ENCODE measurements around the gene ENDOD1.

Gene ENDOD1

DNA sequence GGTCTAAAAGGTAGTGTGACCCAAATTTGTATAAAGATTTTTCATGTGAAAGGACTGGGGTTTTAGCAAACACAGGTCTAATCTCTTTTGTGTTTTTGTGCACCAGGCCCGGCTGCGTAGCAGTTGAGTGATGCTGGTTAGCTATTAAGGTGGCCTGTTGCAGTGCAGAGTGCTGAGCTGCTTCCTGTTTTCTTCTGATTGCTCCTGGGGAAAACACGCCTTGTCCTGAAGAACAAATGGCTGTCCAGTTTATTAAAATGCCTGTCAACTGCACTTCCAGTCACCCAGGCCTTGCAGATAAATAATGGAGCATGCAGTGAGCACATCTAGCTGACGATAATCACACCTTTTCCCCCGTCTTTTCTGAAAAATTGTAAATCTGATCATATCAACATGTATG lies 21.1 kb upstream of the ENDOD1 start:
- H2AFZ ChIP-seq (ENCODE audit: low read length), result no peak overlapping the region
- H3K4me2 ChIP-seq (ENCODE audit: low read depth, low read length), result peak overlapping the region; percentile 86
- peaks cover 28% of the 10 kb centered on the region for H3F3A ChIP-seq (ENCODE audit: insufficient read depth, low read length)
- DNase-seq, result peak; percentile 96
- no peaks in the 10 kb centered on the region for H3K27me3 ChIP-seq (replicated peaks; ENCODE audit: insufficient read depth, low read length)
- H3K27ac ChIP-seq (ENCODE audit: low read length), result peak overlapping the region; percentile 89; the same call in 1 of the 2 replicates
- H3K9me3 ChIP-seq (replicated peaks; ENCODE audit: insufficient read depth, low read length), result no peaks in the 10 kb centered on the region
- H3K4me3 ChIP-seq (ENCODE audit: low read length), result peak overlapping the region; percentile 100
- no peaks in the 10 kb centered on the region for H4K20me1 ChIP-seq (ENCODE audit: insufficient read depth, low read length)
- H3K9me2 ChIP-seq (replicated peaks; ENCODE audit: insufficient read depth, low read length), result no peaks in the 10 kb centered on the region
- H3K4me1 ChIP-seq (ENCODE audit: low read length), result no peaks in the 10 kb centered on the region
- TF ChIP-seq EZH2phosphoT487 (IDR thresholded peaks at IDR 0.05; ENCODE audit: low read length), result no peak
- TF ChIP-seq, protein P1, sequence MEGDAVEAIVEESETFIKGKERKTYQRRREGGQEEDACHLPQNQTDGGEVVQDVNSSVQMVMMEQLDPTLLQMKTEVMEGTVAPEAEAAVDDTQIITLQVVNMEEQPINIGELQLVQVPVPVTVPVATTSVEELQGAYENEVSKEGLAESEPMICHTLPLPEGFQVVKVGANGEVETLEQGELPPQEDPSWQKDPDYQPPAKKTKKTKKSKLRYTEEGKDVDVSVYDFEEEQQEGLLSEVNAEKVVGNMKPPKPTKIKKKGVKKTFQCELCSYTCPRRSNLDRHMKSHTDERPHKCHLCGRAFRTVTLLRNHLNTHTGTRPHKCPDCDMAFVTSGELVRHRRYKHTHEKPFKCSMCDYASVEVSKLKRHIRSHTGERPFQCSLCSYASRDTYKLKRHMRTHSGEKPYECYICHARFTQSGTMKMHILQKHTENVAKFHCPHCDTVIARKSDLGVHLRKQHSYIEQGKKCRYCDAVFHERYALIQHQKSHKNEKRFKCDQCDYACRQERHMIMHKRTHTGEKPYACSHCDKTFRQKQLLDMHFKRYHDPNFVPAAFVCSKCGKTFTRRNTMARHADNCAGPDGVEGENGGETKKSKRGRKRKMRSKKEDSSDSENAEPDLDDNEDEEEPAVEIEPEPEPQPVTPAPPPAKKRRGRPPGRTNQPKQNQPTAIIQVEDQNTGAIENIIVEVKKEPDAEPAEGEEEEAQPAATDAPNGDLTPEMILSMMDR (IDR thresholded peaks at IDR 0.05; ENCODE audit: low read length), result no peak
- TF ChIP-seq EZH2 (optimal IDR thresholded peaks at IDR 0.05; ENCODE audit: low read depth, low read length), result no peak
- H3K9ac ChIP-seq (ENCODE audit: low read length), result peak overlapping the region; percentile 98
- H3K79me2 ChIP-seq (ENCODE audit: low read length), result peaks cover 40% of the 10 kb centered on the region
- no peaks in the 10 kb centered on the region; the same call in 1 of the 2 replicates for H3K36me3 ChIP-seq (replicated peaks; ENCODE audit: insufficient read depth, low read length)

DNA sequence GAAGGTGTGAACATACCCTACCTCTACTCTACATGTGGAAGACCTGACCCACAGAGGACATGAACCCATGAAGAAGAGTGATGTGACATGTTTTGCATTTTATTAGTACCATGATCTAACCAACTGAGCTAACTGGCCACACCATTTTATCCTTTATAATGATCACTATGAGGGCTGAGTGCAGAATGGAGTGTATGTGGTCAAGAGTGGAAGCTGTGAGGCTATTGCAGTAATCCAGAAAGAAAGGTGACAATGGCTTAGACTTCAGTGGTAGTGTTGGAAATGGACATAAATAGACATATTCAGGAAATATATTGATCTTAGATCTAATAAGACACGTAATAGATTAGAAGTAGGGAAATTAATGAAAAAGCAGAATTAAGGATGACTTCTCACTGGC lies 19.2 kb upstream of the ENDOD1 start:
- Histone ChIP-seq H3K79me2 (ENCODE audit: low read length) (peaks cover 40% of the 10 kb centered on the region), H3K4me3 (ENCODE audit: low read length) (no peak overlapping the region), H3F3A (ENCODE audit: insufficient read depth, low read length) (peaks cover 28% of the 10 kb centered on the region), H3K4me2 (ENCODE audit: low read depth, low read length) (no peak overlapping the region), H3K27ac (ENCODE audit: low read length) (no peak overlapping the region), H2AFZ (ENCODE audit: low read length) (no peak overlapping the region), H3K36me3 (replicated peaks; ENCODE audit: insufficient read depth, low read length) (no peaks in the 10 kb centered on the region; the same call in 1 of the 2 replicates), H4K20me1 (ENCODE audit: insufficient read depth, low read length) (no peaks in the 10 kb centered on the region), H3K4me1 (ENCODE audit: low read length) (no peaks in the 10 kb centered on the region), H3K9me3 (replicated peaks; ENCODE audit: insufficient read depth, low read length) (no peaks in the 10 kb centered on the region), H3K27me3 (replicated peaks; ENCODE audit: insufficient read depth, low read length) (no peaks in the 10 kb centered on the region), H3K9me2 (replicated peaks; ENCODE audit: insufficient read depth, low read length) (no peaks in the 10 kb centered on the region), H3K9ac (ENCODE audit: low read length) (no peak overlapping the region)
- DNase-seq, result no peak
- TF ChIP-seq EZH2 (optimal IDR thresholded peaks at IDR 0.05; ENCODE audit: low read depth, low read length) (no peak), EZH2phosphoT487 (IDR thresholded peaks at IDR 0.05; ENCODE audit: low read length) (no peak)
- TF ChIP-seq, protein P1 (IDR thresholded peaks at IDR 0.05; ENCODE audit: low read length), result no peak

DNA sequence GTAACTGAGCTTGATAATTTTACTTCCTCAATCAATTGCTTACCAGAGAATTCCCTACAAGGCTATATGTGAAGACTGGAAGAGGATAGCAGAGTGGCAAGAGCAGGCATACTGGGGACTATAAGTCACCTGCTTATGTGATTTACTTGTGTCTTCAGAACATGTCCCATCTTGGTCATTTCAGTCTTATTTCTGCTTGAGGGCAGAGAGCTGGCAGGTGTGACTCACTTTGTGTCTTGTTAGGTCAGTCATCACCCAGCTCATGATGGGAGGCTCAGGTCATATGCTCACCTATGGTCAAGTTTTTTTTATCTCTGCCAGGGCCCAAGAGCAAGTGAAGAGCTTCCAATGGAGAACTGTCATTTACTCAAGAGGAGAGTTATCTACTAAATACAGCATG lies 16.7 kb upstream of the ENDOD1 start:
- Histone ChIP-seq H3K27ac (ENCODE audit: low read length) (no peak overlapping the region), H3K4me2 (ENCODE audit: low read depth, low read length) (no peak overlapping the region), H3K27me3 (replicated peaks; ENCODE audit: insufficient read depth, low read length) (no peaks in the 10 kb centered on the region), H3K9me3 (replicated peaks; ENCODE audit: insufficient read depth, low read length) (no peaks in the 10 kb centered on the region), H2AFZ (ENCODE audit: low read length) (no peak overlapping the region), H3K9me2 (replicated peaks; ENCODE audit: insufficient read depth, low read length) (no peaks in the 10 kb centered on the region), H3K4me1 (ENCODE audit: low read length) (peaks cover 15% of the 10 kb centered on the region), H3K79me2 (ENCODE audit: low read length) (peaks cover 34% of the 10 kb centered on the region), H3K4me3 (ENCODE audit: low read length) (no peak overlapping the region), H3K36me3 (replicated peaks; ENCODE audit: insufficient read depth, low read length) (no peaks in the 10 kb centered on the region; the same call in 1 of the 2 replicates), H4K20me1 (ENCODE audit: insufficient read depth, low read length) (no peaks in the 10 kb centered on the region), H3K9ac (ENCODE audit: low read length) (no peak overlapping the region), H3F3A (ENCODE audit: insufficient read depth, low read length) (peaks cover 13% of the 10 kb centered on the region; the same call in 1 of the 2 replicates)
- TF ChIP-seq, protein P1 (IDR thresholded peaks at IDR 0.05; ENCODE audit: low read length), result no peak
- TF ChIP-seq EZH2phosphoT487 (IDR thresholded peaks at IDR 0.05; ENCODE audit: low read length), result no peak
- no peak for TF ChIP-seq EZH2 (optimal IDR thresholded peaks at IDR 0.05; ENCODE audit: low read depth, low read length)
- no peak for DNase-seq

All from MM.1S (cell line).